ENCODE data around the gene WNT16. TPM values are rescaled to one million over a fixed set of nuclear protein-coding genes. Genes with fewer than 3 reads are reported as not detected.
"Not testable (repeated sequence)": the region's sequence is repeated elsewhere in the genome, so short reads cannot be mapped to it uniquely, and the experiment has no call there.

WNT16 gene
- total RNA-seq, 1 donor from 2014 or later: 1.1 TPM

DNA sequence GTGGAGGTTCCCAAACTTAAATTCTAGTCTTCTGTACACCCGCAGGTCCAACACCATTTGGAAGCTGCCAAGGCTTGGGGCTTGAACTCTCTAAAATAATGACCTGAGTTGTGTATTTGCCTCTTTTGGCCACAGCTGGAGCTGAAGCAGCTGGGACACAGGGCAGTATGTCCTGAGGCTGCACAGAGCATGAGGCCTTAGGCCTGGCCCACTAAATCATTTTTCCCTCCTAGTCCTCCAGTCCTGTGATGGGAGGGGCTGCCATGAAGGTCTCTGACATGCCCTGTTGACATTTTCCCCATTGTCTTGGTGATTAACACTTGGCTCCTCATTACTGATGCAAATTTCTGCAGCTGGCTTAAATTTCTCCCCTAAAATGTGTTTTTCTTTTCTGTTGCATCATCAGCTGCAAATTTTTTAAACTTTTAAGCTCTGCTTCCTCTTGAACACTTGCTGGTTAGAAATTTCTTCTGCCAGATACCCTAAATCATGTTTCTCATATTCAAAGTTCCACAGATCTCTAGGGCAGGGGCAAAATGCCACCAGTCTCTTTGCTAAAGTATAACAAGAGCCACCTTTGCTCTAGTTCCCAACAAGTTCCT lies 43.6 kb upstream of the WNT16 start:
- Mint-ChIP-seq H3K27ac (no peak overlapping the region), H3K27me3 (no peaks in the 10 kb centered on the region), H3K4me1 (ENCODE audit: unreplicated experiment) (no peaks in the 10 kb centered on the region), H3K4me3 (no peak overlapping the region), H3K36me3 (no peaks in the 10 kb centered on the region), H3K9me3 (peaks cover 5% of the 10 kb centered on the region)
- TF ChIP-seq, protein P1, sequence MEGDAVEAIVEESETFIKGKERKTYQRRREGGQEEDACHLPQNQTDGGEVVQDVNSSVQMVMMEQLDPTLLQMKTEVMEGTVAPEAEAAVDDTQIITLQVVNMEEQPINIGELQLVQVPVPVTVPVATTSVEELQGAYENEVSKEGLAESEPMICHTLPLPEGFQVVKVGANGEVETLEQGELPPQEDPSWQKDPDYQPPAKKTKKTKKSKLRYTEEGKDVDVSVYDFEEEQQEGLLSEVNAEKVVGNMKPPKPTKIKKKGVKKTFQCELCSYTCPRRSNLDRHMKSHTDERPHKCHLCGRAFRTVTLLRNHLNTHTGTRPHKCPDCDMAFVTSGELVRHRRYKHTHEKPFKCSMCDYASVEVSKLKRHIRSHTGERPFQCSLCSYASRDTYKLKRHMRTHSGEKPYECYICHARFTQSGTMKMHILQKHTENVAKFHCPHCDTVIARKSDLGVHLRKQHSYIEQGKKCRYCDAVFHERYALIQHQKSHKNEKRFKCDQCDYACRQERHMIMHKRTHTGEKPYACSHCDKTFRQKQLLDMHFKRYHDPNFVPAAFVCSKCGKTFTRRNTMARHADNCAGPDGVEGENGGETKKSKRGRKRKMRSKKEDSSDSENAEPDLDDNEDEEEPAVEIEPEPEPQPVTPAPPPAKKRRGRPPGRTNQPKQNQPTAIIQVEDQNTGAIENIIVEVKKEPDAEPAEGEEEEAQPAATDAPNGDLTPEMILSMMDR (conservative IDR thresholded peaks at IDR 0.05): no peak
- DNase-seq (ENCODE audit: extremely low spot score, unreplicated experiment): no peak

- no peaks in the 10 kb centered on the region for H3K4me1 Mint-ChIP-seq (ENCODE audit: unreplicated experiment)
- TF ChIP-seq, protein P1 (conservative IDR thresholded peaks at IDR 0.05): no peak
- H3K9me3 Mint-ChIP-seq: peaks cover 5% of the 10 kb centered on the region
- H3K27me3 Mint-ChIP-seq: no peaks in the 10 kb centered on the region
- DNase-seq (ENCODE audit: extremely low spot score, unreplicated experiment): no peak
- H3K27ac Mint-ChIP-seq: no peak overlapping the region
- H3K36me3 Mint-ChIP-seq: no peaks in the 10 kb centered on the region
- no peak overlapping the region for H3K4me3 Mint-ChIP-seq
These were observed 42.6 kb upstream of the WNT16 start for GRCh38 chr7:121286186-121286585.

DNA sequence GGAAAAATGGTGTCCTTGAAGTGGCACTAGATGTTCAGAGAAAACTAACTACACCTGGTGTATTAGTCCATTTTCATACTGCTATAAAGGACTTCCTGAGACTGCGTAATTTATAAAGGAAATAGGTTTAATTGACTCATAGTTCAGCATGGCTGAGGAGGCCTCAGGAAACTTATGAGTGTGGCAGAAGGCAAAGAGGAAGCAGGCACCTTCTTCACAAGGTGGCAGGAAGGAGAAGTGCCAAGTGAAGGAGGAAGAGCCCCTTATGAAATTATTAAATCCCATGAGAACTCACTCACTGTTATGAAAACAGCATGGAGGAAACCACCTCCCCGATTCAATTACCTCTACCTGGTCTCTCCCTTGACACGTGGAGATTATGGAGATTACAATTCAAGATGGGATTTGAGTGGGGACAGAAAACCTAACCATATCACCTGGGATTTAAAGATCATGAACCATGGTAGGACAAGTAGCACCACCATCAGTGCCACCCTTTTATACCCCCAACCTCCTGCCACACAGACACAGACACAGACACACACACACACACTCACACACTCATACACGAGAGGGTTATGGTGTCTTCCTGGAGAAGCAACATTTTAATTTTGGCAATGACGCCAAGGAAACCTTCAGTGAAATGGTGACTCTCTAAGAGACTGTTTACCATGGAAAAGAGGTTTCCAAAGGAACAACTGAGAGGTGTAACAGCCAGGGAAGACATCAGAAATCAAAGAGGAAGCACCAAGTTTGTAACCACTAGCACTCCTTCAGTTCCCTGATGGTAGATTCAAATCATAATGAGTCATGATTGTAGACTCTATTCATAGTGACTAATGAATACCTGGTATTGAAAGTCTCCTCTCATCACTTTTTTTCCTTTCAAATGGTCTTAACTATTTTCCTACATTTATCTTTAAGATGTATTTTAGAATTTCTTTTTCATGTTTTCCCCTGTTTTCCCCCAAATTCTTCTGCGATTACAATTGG lies 41.8 kb upstream of the WNT16 start:
- no peak for DNase-seq (ENCODE audit: extremely low spot score, unreplicated experiment)
- H3K27ac Mint-ChIP-seq: no peak overlapping the region
- TF ChIP-seq, protein P1 (conservative IDR thresholded peaks at IDR 0.05): no peak
- no peak overlapping the region for H3K4me3 Mint-ChIP-seq
- H3K27me3 Mint-ChIP-seq: peaks cover 2% of the 10 kb centered on the region
- peaks cover 5% of the 10 kb centered on the region for H3K9me3 Mint-ChIP-seq
- no peaks in the 10 kb centered on the region for H3K4me1 Mint-ChIP-seq (ENCODE audit: unreplicated experiment)
- H3K36me3 Mint-ChIP-seq: no peaks in the 10 kb centered on the region

GRCh38 chr7:121288894-121289293 lies 39.9 kb upstream of the WNT16 start:
- Mint-ChIP-seq H3K4me3 (no peak overlapping the region), H3K36me3 (no peaks in the 10 kb centered on the region), H3K9me3 (peaks cover 5% of the 10 kb centered on the region), H3K4me1 (ENCODE audit: unreplicated experiment) (no peaks in the 10 kb centered on the region), H3K27ac (no peak overlapping the region), H3K27me3 (peaks cover 4% of the 10 kb centered on the region)
- DNase-seq (ENCODE audit: extremely low spot score, unreplicated experiment): no peak
- TF ChIP-seq, protein P1 (conservative IDR thresholded peaks at IDR 0.05): no peak

- not testable (repeated sequence) for H3K27me3 Mint-ChIP-seq; H3K4me1 Mint-ChIP-seq (ENCODE audit: unreplicated experiment); H3K4me3 Mint-ChIP-seq; H3K9me3 Mint-ChIP-seq; DNase-seq (ENCODE audit: extremely low spot score, unreplicated experiment); H3K36me3 Mint-ChIP-seq; H3K27ac Mint-ChIP-seq
These were observed 38.9 kb upstream of the WNT16 start for GRCh38 chr7:121289930-121290329.

- Mint-ChIP-seq H3K36me3 (no peaks in the 10 kb centered on the region), H3K4me3 (no peak overlapping the region), H3K9me3 (no peaks in the 10 kb centered on the region), H3K27ac (no peak overlapping the region), H3K4me1 (ENCODE audit: unreplicated experiment) (no peaks in the 10 kb centered on the region), H3K27me3 (peaks cover 4% of the 10 kb centered on the region)
- TF ChIP-seq, protein P1 (conservative IDR thresholded peaks at IDR 0.05): no peak
- DNase-seq (ENCODE audit: extremely low spot score, unreplicated experiment): no peak
These were observed 34.3 kb upstream of the WNT16 start for GRCh38 chr7:121294448-121294992.
